Activated CD4-positive, alpha-beta T cell treated with anti-CD3 and anti-CD28 coated beads, Interleukin-2, amount 10 ng/mL, durations not matched to agents 7 days and 5 days (primary cell): Measurements from ENCODE around the gene ANXA2. TPM values are rescaled to one million over a fixed set of nuclear protein-coding genes. Genes with fewer than 3 reads are reported as not detected.
A peak's percentile ranks its signal among the peaks of the same experiment; 100 is the strongest.
"Not testable (repeated sequence)": the region's sequence is repeated elsewhere in the genome, so short reads cannot be mapped to it uniquely, and the experiment has no call there.

Experiments
- CTCF ChIA-PET: fragments of 350-600 bp; sonication (Branson Sonifier 250); formaldehyde crosslinking; loops from one replicate; lab custom pipeline; 2021; ENCODE audit warnings: antibody characterized with exemption; lab: Charles Lee
- POLR2A ChIA-PET: fragments of 350-600 bp; sonication (Branson Sonifier 250); formaldehyde crosslinking; loops from one replicate; lab custom pipeline; 2021; ENCODE audit warnings: antibody characterized with exemption; lab: Charles Lee
- DNase-seq: peaks from one replicate; pipeline ENCODE4 v3.0.0-alpha.2; 2020
- H3K27ac Mint-ChIP-seq: one replicate; pipeline ENCODE4 v1.8.0; 2021; ENCODE audit warnings: mild to moderate bottlenecking, moderate library complexity, mixed read lengths
- H3K27me3 Mint-ChIP-seq: one replicate; pipeline ENCODE4 v1.8.0; 2021; ENCODE audit warnings: mixed read lengths
- H3K36me3 Mint-ChIP-seq: one replicate; pipeline ENCODE4 v1.8.0; 2021; ENCODE audit warnings: low read depth, mixed read lengths
- H3K4me1 Mint-ChIP-seq: one replicate; pipeline ENCODE4 v1.8.0; 2021; ENCODE audit warnings: mixed read lengths
- H3K4me3 Mint-ChIP-seq: one replicate; pipeline ENCODE4 v1.8.0; 2021; ENCODE audit warnings: mild to moderate bottlenecking, moderate library complexity, mixed read lengths
- H3K9me3 Mint-ChIP-seq: one replicate; pipeline ENCODE4 v1.8.0; 2021; ENCODE audit warnings: mixed read lengths
- total RNA-seq, 2 experiments: library from RNA; stranded (reverse); gene quantifications; one replicate each; pipeline ENCODE4 v1.2.3, GENCODE V29; 2021

Gene ANXA2
- total RNA-seq, 2 experiments from 2014 or later = 438 to 488 TPM

DNA sequence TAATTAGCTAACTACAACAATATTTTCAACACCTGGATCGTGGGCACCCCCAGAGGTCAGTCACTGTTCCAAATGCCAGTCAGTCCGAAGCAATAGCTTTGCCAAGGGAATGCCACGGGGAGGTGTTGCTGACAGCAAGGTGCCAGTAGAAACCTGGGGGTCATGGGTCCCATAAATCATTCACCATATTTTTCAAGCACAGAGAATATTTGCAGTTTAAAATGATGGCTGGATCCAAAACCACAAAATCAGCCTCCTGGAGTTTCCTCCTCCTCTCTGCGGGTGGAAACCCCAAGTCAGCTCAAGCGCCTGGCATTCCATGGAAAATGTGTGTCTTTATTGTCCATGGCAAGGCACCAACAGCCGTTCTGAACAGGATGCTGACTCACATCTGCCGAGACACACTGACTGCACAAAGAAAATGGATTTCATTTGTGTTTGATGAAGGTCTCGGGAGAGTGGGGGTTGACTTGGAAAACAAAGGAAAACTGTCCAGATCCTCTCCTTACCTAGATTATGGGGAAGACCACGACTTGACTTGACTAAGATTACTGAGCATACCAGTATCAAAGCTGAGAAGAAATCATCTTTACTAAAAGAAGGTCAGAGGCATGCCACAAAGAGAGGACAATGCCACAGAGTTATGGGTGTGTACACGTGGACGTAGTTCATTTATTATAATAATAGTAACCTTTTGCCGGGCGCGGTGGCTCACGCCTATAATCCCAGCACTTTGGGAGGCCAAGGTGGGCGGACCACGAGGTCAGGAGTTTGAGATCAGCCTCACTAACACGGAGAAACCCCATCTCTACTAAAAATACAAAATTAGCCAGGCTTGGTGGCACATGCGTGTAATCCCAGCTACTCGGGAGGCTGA, 26.4 kb downstream of the ANXA2 start:
- CTCF ChIA-PET = no interaction called here
- Mint-ChIP-seq H3K36me3 (peaks cover 45% of the 10 kb centered on the region), H3K27me3 (no peaks in the 10 kb centered on the region), H3K4me3 (no peak overlapping the region), H3K4me1 (peaks cover 7% of the 10 kb centered on the region), H3K27ac (no peak overlapping the region), H3K9me3 (no peaks in the 10 kb centered on the region)
- POLR2A ChIA-PET = interaction anchor here (0.6 kb wide), 1 partner anchor 306 kb away, joined by 3 read pairs; no protein-coding TSS in a partner anchor
- DNase-seq = no peak

DNA sequence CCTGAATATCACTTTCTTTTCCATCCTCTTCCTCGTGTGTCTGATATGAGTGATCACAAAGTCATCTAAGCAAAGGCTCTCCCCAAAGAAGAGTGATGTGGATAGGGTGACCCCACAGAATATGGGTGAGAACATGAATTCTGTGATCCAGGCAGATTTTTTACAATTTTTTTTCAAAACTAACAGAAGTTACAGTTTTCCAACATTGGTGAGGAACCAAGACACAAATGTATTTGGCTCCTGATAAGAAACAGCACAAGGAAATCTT, 27.0 kb downstream of the ANXA2 start:
- no peak overlapping the region for H3K4me3 Mint-ChIP-seq
- H3K27me3 Mint-ChIP-seq = no peaks in the 10 kb centered on the region
- POLR2A ChIA-PET = no interaction called here
- peaks cover 6% of the 10 kb centered on the region for H3K4me1 Mint-ChIP-seq
- CTCF ChIA-PET = no interaction called here
- H3K9me3 Mint-ChIP-seq = no peaks in the 10 kb centered on the region
- no peak for DNase-seq
- H3K27ac Mint-ChIP-seq = no peak overlapping the region
- H3K36me3 Mint-ChIP-seq = peaks cover 41% of the 10 kb centered on the region

DNA sequence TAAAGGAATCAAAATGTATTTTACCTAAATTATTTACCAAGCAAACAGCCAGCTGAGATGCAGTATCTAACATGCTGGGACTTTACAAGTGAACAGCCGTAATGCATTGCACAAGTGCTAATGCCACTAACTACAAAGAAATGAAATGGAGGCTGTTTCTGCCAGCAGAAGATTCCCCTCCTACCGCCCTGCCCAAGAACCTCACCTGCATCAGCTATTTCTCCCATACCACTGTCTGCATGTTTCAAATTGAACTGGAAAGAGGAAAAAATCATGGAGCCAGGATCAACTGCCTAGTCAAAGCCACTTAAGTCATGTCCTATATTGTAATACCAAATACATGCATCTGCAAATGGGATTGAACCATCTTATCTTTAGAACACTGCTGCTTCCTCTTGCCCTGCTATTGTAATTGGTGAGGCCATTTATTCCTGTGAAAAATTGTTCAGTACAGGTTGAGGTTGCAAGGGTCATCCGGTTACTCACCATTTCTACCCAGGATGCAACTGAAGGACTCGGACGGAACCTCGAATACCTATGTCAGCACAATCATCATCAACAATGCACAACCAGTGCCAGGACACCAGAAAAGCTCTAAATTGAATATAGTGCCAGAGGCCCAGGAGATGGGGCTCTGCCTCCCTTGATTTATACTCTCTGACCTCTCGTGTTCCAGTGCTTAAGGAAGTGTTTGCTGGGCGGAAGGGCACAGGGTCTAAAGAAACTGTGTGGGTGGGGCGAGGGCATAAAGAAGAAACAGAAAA, 27.5 kb downstream of the ANXA2 start:
- CTCF ChIA-PET = no interaction called here
- peaks cover 7% of the 10 kb centered on the region for H3K4me1 Mint-ChIP-seq
- no peak overlapping the region for H3K27ac Mint-ChIP-seq
- POLR2A ChIA-PET = no interaction called here
- no peak overlapping the region for H3K4me3 Mint-ChIP-seq
- no peaks in the 10 kb centered on the region for H3K27me3 Mint-ChIP-seq
- no peaks in the 10 kb centered on the region for H3K9me3 Mint-ChIP-seq
- no peak for DNase-seq
- H3K36me3 Mint-ChIP-seq = peaks cover 38% of the 10 kb centered on the region

DNA sequence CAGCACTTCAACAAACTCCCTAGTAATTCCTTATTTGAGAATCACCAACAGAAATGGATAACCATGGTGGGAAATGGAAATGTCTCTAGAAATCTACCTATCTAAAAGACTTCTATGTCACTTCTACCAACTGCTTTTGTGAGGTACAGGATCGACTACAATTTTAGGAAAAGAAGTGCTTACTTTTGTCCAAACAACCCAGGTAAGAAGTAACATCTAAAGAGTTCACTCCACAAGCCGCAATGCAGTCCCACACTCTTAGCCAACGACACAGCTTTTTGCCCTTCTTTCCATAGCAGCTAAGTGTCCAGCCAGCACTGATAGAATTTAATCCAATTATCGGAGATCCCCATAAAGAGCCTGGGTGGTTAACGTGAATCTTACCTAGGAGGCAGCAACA, 28.1 kb downstream of the ANXA2 start:
- H3K36me3 Mint-ChIP-seq = peaks cover 38% of the 10 kb centered on the region
- DNase-seq = no peak
- H3K27ac Mint-ChIP-seq = no peak overlapping the region
- H3K27me3 Mint-ChIP-seq = no peaks in the 10 kb centered on the region
- H3K4me1 Mint-ChIP-seq = peaks cover 9% of the 10 kb centered on the region
- CTCF ChIA-PET = no interaction called here
- POLR2A ChIA-PET = no interaction called here
- H3K4me3 Mint-ChIP-seq = no peak overlapping the region
- H3K9me3 Mint-ChIP-seq = no peaks in the 10 kb centered on the region

DNA sequence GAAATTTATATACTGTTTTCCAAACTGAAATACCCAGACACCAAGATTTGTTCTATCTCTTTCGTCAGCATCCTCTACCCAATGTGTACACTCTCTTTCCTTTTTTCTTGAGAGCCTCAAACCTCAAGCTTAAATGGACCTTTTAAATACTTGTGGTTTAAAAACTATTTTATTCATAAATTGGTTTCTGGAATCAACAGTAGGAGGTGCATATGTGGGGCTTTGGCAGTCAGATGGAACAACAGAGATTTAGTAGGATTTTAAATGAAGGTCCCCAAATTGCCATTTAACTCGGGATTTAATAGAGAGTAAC, 33.2 kb downstream of the ANXA2 start:
- H3K4me3 Mint-ChIP-seq = no peak overlapping the region
- CTCF ChIA-PET = no interaction called here
- peaks cover 39% of the 10 kb centered on the region for H3K4me1 Mint-ChIP-seq
- H3K27me3 Mint-ChIP-seq = no peaks in the 10 kb centered on the region
- POLR2A ChIA-PET = no interaction called here
- no peak for DNase-seq
- H3K9me3 Mint-ChIP-seq = no peaks in the 10 kb centered on the region
- H3K36me3 Mint-ChIP-seq = peaks cover 54% of the 10 kb centered on the region
- no peak overlapping the region for H3K27ac Mint-ChIP-seq

DNA sequence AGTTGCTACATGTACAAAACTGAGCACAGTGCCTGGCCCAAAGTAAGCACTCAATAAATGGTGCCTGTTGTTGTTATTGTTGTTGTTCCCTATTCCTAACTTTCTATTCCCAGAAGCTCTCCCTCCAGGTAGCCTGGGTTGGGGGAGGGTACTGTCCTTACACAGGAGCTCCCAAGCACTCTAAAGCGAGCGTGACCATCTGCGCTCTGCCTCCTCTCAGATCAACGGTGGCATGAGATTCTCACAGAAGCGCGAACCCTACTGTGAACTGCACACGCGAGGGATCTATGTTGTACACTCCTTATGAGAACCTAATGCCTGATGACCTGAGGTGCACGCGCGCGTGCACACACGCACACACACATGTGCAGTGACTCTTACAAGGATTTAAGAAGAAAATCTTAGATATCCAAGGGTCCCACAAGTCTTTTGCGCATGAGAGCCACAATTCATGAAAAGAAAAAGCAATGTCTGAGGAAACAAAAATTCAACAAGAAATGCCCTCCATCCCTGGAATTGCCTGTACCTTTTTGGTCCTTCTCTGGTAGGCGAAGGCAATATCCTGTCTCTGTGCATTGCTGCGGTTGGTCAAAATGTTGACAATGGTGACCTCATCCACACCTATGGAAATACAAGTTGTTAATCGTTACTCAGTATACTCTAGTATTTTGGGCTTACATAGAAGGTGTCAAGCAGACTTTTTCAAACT, 33.7 kb downstream of the ANXA2 start:
- Mint-ChIP-seq H3K27me3 (no peaks in the 10 kb centered on the region), H3K36me3 (peaks cover 55% of the 10 kb centered on the region), H3K4me3 (no peak overlapping the region), H3K27ac (peak overlapping the region; percentile 64), H3K9me3 (no peaks in the 10 kb centered on the region), H3K4me1 (peaks cover 39% of the 10 kb centered on the region)
- ChIA-PET CTCF (interaction anchor here (5.2 kb wide), 1 partner anchor 157 kb away, joined by 31 read pairs; no protein-coding TSS in a partner anchor), POLR2A (interaction anchor here (0.6 kb wide), 1 partner anchor 85 kb away, joined by 3 read pairs; no protein-coding TSS in a partner anchor)
- no peak for DNase-seq

DNA sequence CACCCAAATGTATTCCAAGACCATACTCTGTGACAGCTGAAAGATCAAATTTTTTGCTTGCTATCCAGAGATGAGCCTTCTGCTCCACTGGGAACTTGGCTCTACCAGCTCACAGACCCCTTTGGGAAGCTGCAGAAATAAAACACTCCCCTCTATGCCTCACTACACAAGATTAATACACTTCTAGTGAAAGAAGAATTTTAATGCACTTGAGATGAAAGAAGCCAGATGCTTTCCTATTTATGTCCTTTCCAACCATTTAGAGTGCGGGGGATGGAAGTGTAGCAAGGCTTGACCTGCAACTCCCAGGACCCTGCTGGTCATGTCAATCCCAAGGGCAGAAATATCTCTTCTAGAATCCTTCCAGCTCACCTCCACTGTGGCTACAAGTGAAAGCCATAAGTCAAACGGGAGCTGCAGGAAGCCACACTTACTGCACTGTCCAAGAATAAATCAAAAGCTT, 34.7 kb downstream of the ANXA2 start:
- Mint-ChIP-seq H3K36me3 (peaks cover 64% of the 10 kb centered on the region), H3K4me3 (peak overlapping the region; percentile 1), H3K9me3 (no peaks in the 10 kb centered on the region), H3K27ac (peak overlapping the region; percentile 80), H3K27me3 (no peaks in the 10 kb centered on the region), H3K4me1 (peaks cover 39% of the 10 kb centered on the region)
- CTCF ChIA-PET = interaction anchor here (0.6 to 5.2 kb wide), 6 partner anchors 19 to 1936 kb away, joined by 3 to 31 read pairs (median 4); no protein-coding TSS in a partner anchor
- no peak for DNase-seq
- POLR2A ChIA-PET = no interaction called here

DNA sequence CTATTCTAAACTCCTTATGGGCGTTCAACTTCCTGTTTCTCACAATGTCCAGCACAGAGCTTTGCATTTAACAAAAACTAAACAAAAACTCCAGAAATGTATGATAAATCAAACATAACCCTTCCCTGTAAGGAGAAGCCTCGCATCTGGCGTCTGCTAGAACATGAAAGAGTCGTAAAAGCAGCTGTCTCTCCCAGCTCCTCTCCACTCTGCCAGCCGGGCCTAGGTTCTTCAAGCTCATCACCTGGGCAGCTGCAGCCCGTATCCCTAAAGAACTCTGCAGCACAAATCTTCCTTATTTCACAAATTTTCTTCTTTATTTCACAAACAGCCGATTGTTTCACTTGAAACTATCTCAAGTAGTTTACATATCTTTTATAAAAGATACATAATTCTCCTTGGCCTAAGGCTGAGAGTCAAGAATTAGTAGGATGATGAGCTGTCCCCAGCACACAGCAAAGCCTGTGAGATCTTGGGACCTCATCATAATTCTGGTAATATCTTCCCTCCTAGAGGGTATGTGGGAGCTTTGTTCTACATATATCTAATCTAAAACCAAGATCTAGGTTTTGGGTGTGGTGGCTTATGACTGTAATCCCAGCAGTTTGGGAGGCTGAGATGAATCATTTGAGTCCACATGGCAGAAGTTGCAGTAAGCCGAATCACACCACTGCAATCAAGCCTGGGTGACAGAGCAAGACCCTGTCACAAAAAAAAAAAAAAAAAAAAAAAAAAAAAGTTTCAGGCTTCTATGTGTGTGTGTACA, 35.3 kb downstream of the ANXA2 start:
- Mint-ChIP-seq H3K36me3 (peaks cover 64% of the 10 kb centered on the region), H3K27me3 (no peaks in the 10 kb centered on the region), H3K9me3 (no peaks in the 10 kb centered on the region), H3K4me1 (peaks cover 39% of the 10 kb centered on the region), H3K4me3 (no peak overlapping the region), H3K27ac (peak overlapping the region; percentile 80)
- ChIA-PET POLR2A (no interaction called here), CTCF (interaction anchor here (0.6 to 5.2 kb wide), 6 partner anchors 19 to 1935 kb away, joined by 3 to 31 read pairs (median 4); no protein-coding TSS in a partner anchor)
- peak; percentile 47 for DNase-seq

DNA sequence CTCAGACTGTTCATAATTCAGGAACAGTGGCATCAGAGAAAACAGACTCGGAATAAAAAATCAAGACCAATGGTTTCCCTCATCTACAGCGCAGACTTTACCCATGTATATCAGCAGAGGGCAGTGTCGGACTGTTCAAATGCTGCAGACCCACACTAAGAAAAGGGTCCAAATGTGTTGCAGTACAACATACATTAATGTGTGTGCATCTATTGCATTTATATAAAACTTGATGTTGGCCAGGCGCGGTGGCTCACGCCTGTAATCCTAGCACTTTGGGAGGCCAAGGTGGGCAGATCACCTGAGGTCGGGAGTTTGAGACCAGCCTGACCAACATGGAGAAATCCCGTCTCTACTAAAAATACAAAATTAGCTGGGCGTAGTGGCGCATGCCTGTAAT, 38.0 kb downstream of the ANXA2 start:
- POLR2A ChIA-PET, H3K4me3 Mint-ChIP-seq, H3K27ac Mint-ChIP-seq, H3K9me3 Mint-ChIP-seq, H3K27me3 Mint-ChIP-seq: not testable (repeated sequence)
- peak; percentile 62 for DNase-seq
- CTCF ChIA-PET = interaction anchor here (0.9 to 5.2 kb wide), 9 partner anchors 9 to 221 kb away, joined by 3 to 31 read pairs (median 5); no protein-coding TSS in a partner anchor
- Mint-ChIP-seq H3K4me1 (peaks cover 38% of the 10 kb centered on the region), H3K36me3 (peaks cover 84% of the 10 kb centered on the region)

DNA sequence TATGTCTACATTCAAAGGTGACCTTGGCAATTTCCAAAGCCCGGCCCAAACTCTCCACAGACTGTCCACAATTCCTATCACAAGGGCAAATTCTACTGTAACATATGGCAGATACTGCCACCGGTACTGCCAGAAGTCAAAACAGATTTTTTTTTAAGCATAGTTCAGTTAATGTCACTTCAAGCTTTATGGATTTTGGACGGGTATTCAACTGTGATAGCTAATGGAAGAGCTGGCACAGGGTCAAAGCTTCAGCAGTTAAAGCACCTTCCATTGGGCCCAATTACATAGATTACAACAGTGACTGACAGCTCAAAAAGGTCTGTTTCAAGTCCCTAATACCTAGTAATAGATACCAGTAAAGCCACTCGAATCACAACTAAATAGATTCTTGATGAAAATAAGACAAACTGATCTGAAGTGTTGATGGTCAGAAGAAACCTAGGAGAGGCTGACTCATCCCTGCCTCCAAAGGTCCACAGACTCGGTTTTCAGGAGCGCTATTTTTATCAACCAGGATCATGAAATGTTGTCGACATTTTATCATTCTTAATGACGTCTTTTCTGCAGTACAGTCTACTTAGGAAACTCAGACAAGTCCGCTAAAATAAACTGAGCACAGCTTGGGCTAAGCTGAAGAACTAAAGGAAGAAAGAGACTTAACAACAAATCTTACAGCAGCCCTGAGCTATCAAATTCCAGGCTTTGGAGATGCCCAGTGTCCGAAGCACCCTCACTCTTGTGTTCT, 38.7 kb downstream of the ANXA2 start:
- POLR2A ChIA-PET = no interaction called here
- Mint-ChIP-seq H3K4me3 (no peak overlapping the region), H3K9me3 (no peaks in the 10 kb centered on the region), H3K27ac (no peak overlapping the region), H3K27me3 (no peaks in the 10 kb centered on the region), H3K36me3 (peaks cover 84% of the 10 kb centered on the region), H3K4me1 (peaks cover 32% of the 10 kb centered on the region)
- CTCF ChIA-PET = interaction anchor here (0.9 to 5.2 kb wide), 8 partner anchors 8 to 162 kb away, joined by 3 to 31 read pairs (median 6); no protein-coding TSS in a partner anchor
- no peak for DNase-seq

DNA sequence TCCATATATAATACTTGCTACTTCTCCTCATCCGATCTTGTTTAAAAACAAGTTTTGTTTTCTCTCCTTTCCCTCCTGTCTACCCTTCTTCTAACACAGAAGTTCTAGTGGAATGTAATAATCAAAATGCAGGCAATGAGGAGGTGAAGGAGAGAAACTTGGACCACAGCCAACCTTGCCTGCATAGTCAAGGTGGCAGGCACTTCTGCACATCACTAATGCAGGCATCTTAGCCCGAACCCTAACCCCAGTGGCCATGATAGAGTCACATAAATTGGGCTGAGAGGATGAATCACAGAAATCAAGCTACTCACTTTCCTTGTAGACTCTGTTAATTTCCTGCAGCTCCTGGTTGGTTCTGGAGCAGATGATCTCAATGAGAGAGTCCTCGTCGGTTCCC, 41.0 kb downstream of the ANXA2 start:
- ChIA-PET POLR2A (no interaction called here), CTCF (interaction anchor here (0.6 to 1.3 kb wide), 2 partner anchors 164 to 1985 kb away, joined by 3 to 6 read pairs; no protein-coding TSS in a partner anchor)
- no peak overlapping the region for H3K4me3 Mint-ChIP-seq
- H3K36me3 Mint-ChIP-seq = peaks cover 85% of the 10 kb centered on the region
- no peaks in the 10 kb centered on the region for H3K27me3 Mint-ChIP-seq
- peaks cover 10% of the 10 kb centered on the region for H3K4me1 Mint-ChIP-seq
- H3K27ac Mint-ChIP-seq = no peak overlapping the region
- no peak for DNase-seq
- peaks cover 3% of the 10 kb centered on the region for H3K9me3 Mint-ChIP-seq
